HG03108 (cell line): Measurements from ENCODE around the gene TUBAL3.

Source experiments
- ATAC-seq: cut with Tn5 transposase; IDR thresholded peaks from one replicate; pipeline ENCODE4 v1.9.1; 2021; ENCODE audit warnings: moderate library complexity; ENCODE audit not compliant: unreplicated experiment

The TUBAL3 gene

GRCh38 chr10:5404208-5405041 is at the start of gene TUBAL3:
Gene TUBAL3 (minus strand): TSS chr10:5404828. CDS start chr10:5404792, 36 bp downstream.
- ATAC-seq = no peak

GRCh38 chr10:5453749-5454489 is 49.3 kb upstream of the TUBAL3 start:
- no peak for ATAC-seq

GRCh38 chr10:5450605-5451384 is 46.2 kb upstream of the TUBAL3 start:
- no peak for ATAC-seq

- no peak for ATAC-seq
Observed at GRCh38 chr10:5449823-5450222, 45.2 kb upstream of the TUBAL3 start.

GRCh38 chr10:5449227-5449626 is 44.6 kb upstream of the TUBAL3 start:
- ATAC-seq = no peak

GRCh38 chr10:5448333-5449001 is 43.8 kb upstream of the TUBAL3 start:
- no peak for ATAC-seq

- ATAC-seq = peak; percentile 57
Observed at GRCh38 chr10:5447611-5448071, 43.0 kb upstream of the TUBAL3 start.

- ATAC-seq = no peak
Observed at GRCh38 chr10:5447056-5447455, 42.4 kb upstream of the TUBAL3 start.

- ATAC-seq = peak; percentile 21
Observed at GRCh38 chr10:5446390-5446926, 41.8 kb upstream of the TUBAL3 start.

- no peak for ATAC-seq
Observed at GRCh38 chr10:5445006-5445405, 40.4 kb upstream of the TUBAL3 start.

- ATAC-seq = peak; percentile 68
Observed at GRCh38 chr10:5443429-5443828, 38.8 kb upstream of the TUBAL3 start.

- ATAC-seq = peak; percentile 16
Observed at GRCh38 chr10:5442990-5443370, 38.4 kb upstream of the TUBAL3 start.

- no peak for ATAC-seq
Observed at GRCh38 chr10:5442065-5442989, 37.7 kb upstream of the TUBAL3 start.

GRCh38 chr10:5441106-5441505 is 36.5 kb upstream of the TUBAL3 start:
- no peak for ATAC-seq

GRCh38 chr10:5440206-5440605 is 35.6 kb upstream of the TUBAL3 start:
- ATAC-seq = no peak

GRCh38 chr10:5435328-5435727 is 30.7 kb upstream of the TUBAL3 start:
- ATAC-seq = no peak

- no peak for ATAC-seq
Observed at GRCh38 chr10:5434017-5434753, 29.6 kb upstream of the TUBAL3 start.

GRCh38 chr10:5433182-5433581 is 28.6 kb upstream of the TUBAL3 start:
- no peak for ATAC-seq

- no peak for ATAC-seq
Observed at GRCh38 chr10:5428133-5428532, 23.5 kb upstream of the TUBAL3 start.
